GM19463 (cell line): Measurements from ENCODE around the gene IRAG1.

Source experiments
- ATAC-seq: cut with Tn5 transposase; IDR thresholded peaks from one replicate; pipeline ENCODE4 v1.9.1; 2021; ENCODE audit warnings: mild to moderate bottlenecking, moderate library complexity; ENCODE audit not compliant: unreplicated experiment

The IRAG1 gene

GRCh38 chr11:10669258-10670033 lies 24.1 kb downstream of the IRAG1 start:
- ATAC-seq, result no peak

- no peak for ATAC-seq
These were observed 26.1 kb downstream of the IRAG1 start for GRCh38 chr11:10667521-10667885.

- no peak for ATAC-seq
These were observed 26.7 kb downstream of the IRAG1 start for GRCh38 chr11:10666556-10667520.

- no peak for ATAC-seq
These were observed 29.1 kb downstream of the IRAG1 start for GRCh38 chr11:10664496-10664895.

- ATAC-seq, result no peak
These were observed 29.6 kb downstream of the IRAG1 start for GRCh38 chr11:10663990-10664389.

- no peak for ATAC-seq
These were observed 30.2 kb downstream of the IRAG1 start for GRCh38 chr11:10663365-10663764.

GRCh38 chr11:10660323-10660722 lies 33.2 kb downstream of the IRAG1 start:
- no peak for ATAC-seq

GRCh38 chr11:10659339-10660216 lies 34.0 kb downstream of the IRAG1 start:
- ATAC-seq, result no peak

GRCh38 chr11:10658621-10659338 lies 34.8 kb downstream of the IRAG1 start:
- no peak for ATAC-seq

GRCh38 chr11:10657308-10658271 lies 36.0 kb downstream of the IRAG1 start:
- ATAC-seq, result peak; percentile 55

GRCh38 chr11:10655943-10656576 lies 37.5 kb downstream of the IRAG1 start:
- no peak for ATAC-seq

- ATAC-seq, result no peak
These were observed 38.3 kb downstream of the IRAG1 start for GRCh38 chr11:10655227-10655626.

GRCh38 chr11:10654811-10655150 lies 38.8 kb downstream of the IRAG1 start:
- no peak for ATAC-seq

GRCh38 chr11:10653946-10654810 lies 39.4 kb downstream of the IRAG1 start:
- peak; percentile 28 for ATAC-seq

GRCh38 chr11:10653261-10653660 lies 40.3 kb downstream of the IRAG1 start:
- no peak for ATAC-seq

- no peak for ATAC-seq
These were observed 41.7 kb downstream of the IRAG1 start for GRCh38 chr11:10651656-10652361.

GRCh38 chr11:10650630-10651029 lies 42.9 kb downstream of the IRAG1 start:
- ATAC-seq, result no peak
